Hepatocyte (in vitro differentiated cells): ENCODE results near the gene LSAMP. TPM values are rescaled to one million over a fixed set of nuclear protein-coding genes. Genes with fewer than 3 reads are reported as not detected.

Experiments
- DNase-seq: peaks from one replicate; pipeline ENCODE4 v3.0.0-alpha.2; 2016; ENCODE audit warnings: low spot score
- H2AFZ ChIP-seq: fragments of 200-600 bp; sonication (generic); 2 replicates; pipeline ENCODE4 v1.6.0; 2016; ENCODE audit warnings: antibody characterized with exemption, mild to moderate bottlenecking
- H3K27ac ChIP-seq: fragments of 200-600 bp; sonication (generic); 2 replicates; pipeline ENCODE4 v1.5.1; 2016; ENCODE audit warnings: mild to moderate bottlenecking
- H3K27me3 ChIP-seq: fragments of 200-600 bp; sonication (generic); 2 replicates; pipeline ENCODE4 v1.6.1; 2016
- H3K36me3 ChIP-seq: fragments of 200-600 bp; sonication (generic); replicated peaks from 2 replicates; pipeline ENCODE4 v1.5.1; 2016; ENCODE audit warnings: low read depth; ENCODE audit not compliant: insufficient read depth
- H3K4me1 ChIP-seq: fragments of 200-600 bp; sonication (generic); 2 replicates; pipeline ENCODE4 v1.5.1; 2016; ENCODE audit warnings: mild to moderate bottlenecking, moderate library complexity; ENCODE audit not compliant: insufficient read depth
- H3K4me2 ChIP-seq: fragments of 200-600 bp; sonication (generic); 2 replicates; pipeline ENCODE4 v1.6.0; 2016
- H3K4me3 ChIP-seq: fragments of 200-600 bp; sonication (generic); 2 replicates; pipeline ENCODE4 v1.5.1; 2016; ENCODE audit warnings: mild to moderate bottlenecking
- H3K79me2 ChIP-seq: fragments of 200-600 bp; sonication (generic); 2 replicates; pipeline ENCODE4 v1.6.0; 2017; ENCODE audit warnings: mild to moderate bottlenecking
- H3K9me2 ChIP-seq: fragments of 200-600 bp; sonication (generic); replicated peaks from 2 replicates; pipeline ENCODE4 v1.6.0; 2017; ENCODE audit warnings: mild to moderate bottlenecking; ENCODE audit not compliant: insufficient read depth
- H3K9me3 ChIP-seq: fragments of 200-600 bp; sonication (generic); 2 replicates; pipeline ENCODE4 v1.5.1; 2016; ENCODE audit warnings: low read depth, mild to moderate bottlenecking
- H4K20me1 ChIP-seq: fragments of 200-600 bp; sonication (generic); 2 replicates; pipeline ENCODE4 v1.6.0; 2016; ENCODE audit warnings: mild to moderate bottlenecking; ENCODE audit not compliant: insufficient read depth, poor library complexity, severe bottlenecking
- CTCF ChIP-seq: fragments of 200-600 bp; sonication (generic); IDR thresholded peaks from 2 replicates; pipeline ENCODE4 v1.5.1; 2016; ENCODE audit warnings: antibody characterized with exemption, mild to moderate bottlenecking; ENCODE audit not compliant: poor library complexity
- EZH2 ChIP-seq: fragments of 200-600 bp; sonication (generic); IDR thresholded peaks from 2 replicates; pipeline ENCODE4 v1.6.1; 2016; ENCODE audit warnings: antibody characterized with exemption, mild to moderate bottlenecking, borderline replicate concordance
- EZH2phosphoT487 ChIP-seq: fragments of 200-600 bp; sonication (generic); IDR thresholded peaks from one replicate; pipeline ENCODE4 v1.6.1; 2018; ENCODE audit warnings: antibody characterized with exemption, mild to moderate bottlenecking, low read depth, moderate library complexity; ENCODE audit not compliant: unreplicated experiment, severe bottlenecking
- WGBS: methylation state at CpG from one replicate; pipeline ENCODE4 v1.1.6; 2016; ENCODE audit warnings: low lambda C conversion rate; ENCODE audit errors: missing lambda C conversion rate; 5-methylcytosine and 5-hydroxymethylcytosine counted together
- polyA plus RNA-seq: library from polyadenylated mRNA; unstranded; fragments of >200 nt; fragmentation: Nextera tagmentation; extraction: Ambion mirVana; gene quantifications from 2 replicates; pipeline ENCODE4 v1.2.1, GENCODE V29; 2016
- total RNA-seq: library from RNA; depleted of rRNA; stranded (reverse); fragments of >200 nt; gene quantifications from 2 replicates; pipeline ENCODE4 v1.2.3, GENCODE V29; 2014

The LSAMP gene
- total and polyA plus RNA-seq, 2 experiments from 2014 or later: 15.1 to 22.3 TPM

GRCh38 chr3:115986555-115987207, 458.6 kb downstream of the LSAMP start:
- DNase-seq: peak; percentile 32
- WGBS: 94% methylated on average over 2 of the region's 2 CpGs
- no peaks in the 10 kb centered on the region for H3K79me2 ChIP-seq
- H3K9me2 ChIP-seq: no peaks in the 10 kb centered on the region
- no peaks in the 10 kb centered on the region for H3K36me3 ChIP-seq
- no peak overlapping the region for H2AFZ ChIP-seq
- TF ChIP-seq EZH2 (no peak), CTCF (peak; percentile 28)
- no peaks in the 10 kb centered on the region for H3K4me1 ChIP-seq
- no peak overlapping the region for H3K4me2 ChIP-seq
- no peaks in the 10 kb centered on the region for H3K9me3 ChIP-seq
- H3K27me3 ChIP-seq: no peaks in the 10 kb centered on the region
- no peak overlapping the region for H3K4me3 ChIP-seq
- no peaks in the 10 kb centered on the region for H4K20me1 ChIP-seq
- no peak overlapping the region for H3K27ac ChIP-seq

- DNase-seq: no peak
- H3K36me3 ChIP-seq: no peaks in the 10 kb centered on the region
- H3K27ac ChIP-seq: no peak overlapping the region
- no peaks in the 10 kb centered on the region for H3K27me3 ChIP-seq
- no peak overlapping the region for H3K4me3 ChIP-seq
- no peak overlapping the region for H2AFZ ChIP-seq
- H3K79me2 ChIP-seq: no peaks in the 10 kb centered on the region
- no peaks in the 10 kb centered on the region for H3K9me3 ChIP-seq
- H4K20me1 ChIP-seq: no peaks in the 10 kb centered on the region
- H3K4me1 ChIP-seq: no peaks in the 10 kb centered on the region
- H3K9me2 ChIP-seq: no peaks in the 10 kb centered on the region
- WGBS: 98% methylated on average over 2 of the region's 2 CpGs
- H3K4me2 ChIP-seq: no peak overlapping the region
- TF ChIP-seq EZH2phosphoT487 (no peak), CTCF (no peak), EZH2 (no peak)
Measured at GRCh38 chr3:115982629-115983028, 462.7 kb downstream of the LSAMP start.

- Histone ChIP-seq H3K79me2 (no peaks in the 10 kb centered on the region), H2AFZ (no peak overlapping the region), H3K36me3 (no peaks in the 10 kb centered on the region), H4K20me1 (no peaks in the 10 kb centered on the region), H3K4me3 (no peak overlapping the region), H3K4me2 (no peak overlapping the region), H3K27me3 (no peaks in the 10 kb centered on the region), H3K9me2 (no peaks in the 10 kb centered on the region), H3K9me3 (no peaks in the 10 kb centered on the region), H3K4me1 (no peaks in the 10 kb centered on the region), H3K27ac (no peak overlapping the region)
- TF ChIP-seq EZH2phosphoT487 (no peak), EZH2 (no peak), CTCF (no peak)
- DNase-seq: no peak
- WGBS: 90% methylated on average over 3 of the region's 3 CpGs
Measured at GRCh38 chr3:115982108-115982507, 463.2 kb downstream of the LSAMP start.

GRCh38 chr3:115980709-115981108, 464.6 kb downstream of the LSAMP start:
- Histone ChIP-seq H3K27me3 (no peaks in the 10 kb centered on the region), H3K79me2 (no peaks in the 10 kb centered on the region), H3K36me3 (no peaks in the 10 kb centered on the region), H3K4me1 (no peaks in the 10 kb centered on the region), H3K27ac (no peak overlapping the region), H3K9me3 (no peaks in the 10 kb centered on the region), H3K4me3 (no peak overlapping the region), H3K4me2 (no peak overlapping the region), H2AFZ (no peak overlapping the region), H4K20me1 (no peaks in the 10 kb centered on the region), H3K9me2 (no peaks in the 10 kb centered on the region)
- no peak for TF ChIP-seq EZH2
- no peak for TF ChIP-seq EZH2phosphoT487
- no peak for TF ChIP-seq CTCF
- DNase-seq: no peak
- WGBS: 69% methylated on average over 3 of the region's 3 CpGs
